Measurements from ENCODE around the gene CCL11. TPM values are rescaled to one million over a fixed set of nuclear protein-coding genes. Genes with fewer than 3 reads are reported as not detected.

Gene CCL11
- total RNA-seq, 3 donors from 2014 or later, result 0.29 TPM; not detected in 2

GRCh38 chr17:34249061-34249460 is 36.5 kb upstream of the CCL11 start:
- H3K4me3 ChIP-seq, result no peak overlapping the region
- TF ChIP-seq CTCF (IDR thresholded peaks at IDR 0.05), result no peak
- TF ChIP-seq POLR2AphosphoS5 (IDR thresholded peaks at IDR 0.05), result no peak
- H3K9me3 ChIP-seq, result no peaks in the 10 kb centered on the region
- intact Hi-C loops (cut with DNase I; ENCODE audit: low total_unique reads), result no loop called here
- peaks cover 11 to 16% of the 10 kb centered on the region in 2 donors for H3K4me1 ChIP-seq
- H3K27me3 ChIP-seq, result no peaks in the 10 kb centered on the region
- peak overlapping the region in 1 of 2 donors; percentile 8 for H3K27ac ChIP-seq
- no peak for DNase-seq (ENCODE audit: low spot score in 2 of 2)
- no peaks in the 10 kb centered on the region for H3K36me3 ChIP-seq

GRCh38 chr17:34249478-34249877 is 36.1 kb upstream of the CCL11 start:
- no peak overlapping the region for H3K4me3 ChIP-seq
- no peaks in the 10 kb centered on the region for H3K9me3 ChIP-seq
- H3K36me3 ChIP-seq, result no peaks in the 10 kb centered on the region
- peaks cover 15 to 20% of the 10 kb centered on the region in 2 donors for H3K4me1 ChIP-seq
- no peak for DNase-seq (ENCODE audit: low spot score in 2 of 2)
- H3K27ac ChIP-seq, result peak overlapping the region in 1 of 2 donors; percentile 10
- TF ChIP-seq POLR2A (IDR thresholded peaks at IDR 0.05), result no peak
- TF ChIP-seq POLR2AphosphoS5 (IDR thresholded peaks at IDR 0.05), result no peak
- no peak for TF ChIP-seq CTCF (IDR thresholded peaks at IDR 0.05)
- no peaks in the 10 kb centered on the region for H3K27me3 ChIP-seq
- intact Hi-C loops (cut with DNase I; ENCODE audit: low total_unique reads), result no loop called here

- no peak for TF ChIP-seq POLR2A (IDR thresholded peaks at IDR 0.05)
- no peak for TF ChIP-seq POLR2AphosphoS5 (IDR thresholded peaks at IDR 0.05)
- TF ChIP-seq CTCF (IDR thresholded peaks at IDR 0.05), result no peak
- Histone ChIP-seq H3K27ac (peak overlapping the region in 1 of 2 donors; percentile 90), H3K36me3 (no peaks in the 10 kb centered on the region), H3K27me3 (no peaks in the 10 kb centered on the region), H3K4me3 (no peak overlapping the region), H3K9me3 (no peaks in the 10 kb centered on the region), H3K4me1 (peaks cover 20 to 24% of the 10 kb centered on the region in 2 donors)
- intact Hi-C loops (cut with DNase I; ENCODE audit: low total_unique reads), result no loop called here
- no peak for DNase-seq (ENCODE audit: low spot score in 2 of 2)
Observed at GRCh38 chr17:34251186-34251585, 34.4 kb upstream of the CCL11 start.

- TF ChIP-seq POLR2A (IDR thresholded peaks at IDR 0.05), result no peak
- TF ChIP-seq POLR2AphosphoS5 (IDR thresholded peaks at IDR 0.05), result no peak
- no peak for TF ChIP-seq CTCF (IDR thresholded peaks at IDR 0.05)
- no peak for DNase-seq (ENCODE audit: low spot score in 2 of 2)
- peak overlapping the region in 1 of 3 donors; percentile 33 for H3K4me3 ChIP-seq
- peaks cover 20 to 24% of the 10 kb centered on the region in 2 donors for H3K4me1 ChIP-seq
- intact Hi-C loops (cut with DNase I; ENCODE audit: low total_unique reads), result no loop called here
- no peaks in the 10 kb centered on the region for H3K36me3 ChIP-seq
- no peaks in the 10 kb centered on the region for H3K9me3 ChIP-seq
- no peaks in the 10 kb centered on the region for H3K27me3 ChIP-seq
- H3K27ac ChIP-seq, result peak overlapping the region; percentile 75 to 90
Observed at GRCh38 chr17:34252095-34252443, 33.5 kb upstream of the CCL11 start.

GRCh38 chr17:34252444-34253138 is 33.0 kb upstream of the CCL11 start:
- H3K27ac ChIP-seq, result peak overlapping the region; percentile 75 to 90
- H3K4me1 ChIP-seq, result peaks cover 20 to 24% of the 10 kb centered on the region in 2 donors
- H3K36me3 ChIP-seq, result no peaks in the 10 kb centered on the region
- H3K9me3 ChIP-seq, result no peaks in the 10 kb centered on the region
- peak overlapping the region in 1 of 3 donors; percentile 33 for H3K4me3 ChIP-seq
- peak; percentile 88 to 94 for DNase-seq (ENCODE audit: low spot score in 2 of 2)
- TF ChIP-seq POLR2A (IDR thresholded peaks at IDR 0.05) (no peak), POLR2AphosphoS5 (IDR thresholded peaks at IDR 0.05) (peak; percentile 62 to 78 (median 75))
- intact Hi-C loops (cut with DNase I; ENCODE audit: low total_unique reads), result no loop called here
- H3K27me3 ChIP-seq, result no peaks in the 10 kb centered on the region

Measured in breast epithelium (tissue), 4 donors.